Measurements from ENCODE around the gene GNGT1. TPM values are rescaled to one million over a fixed set of nuclear protein-coding genes. Genes with fewer than 3 reads are reported as not detected.
"Not testable (repeated sequence)": the region's sequence is repeated elsewhere in the genome, so short reads cannot be mapped to it uniquely, and the experiment has no call there.

GNGT1 gene
- total and polyA plus RNA-seq, 4 experiments from 2014 or later = not detected

- Histone ChIP-seq H3K27me3 (ENCODE audit: insufficient read depth, low read length) (peaks cover 4% of the 10 kb centered on the region), H3K9me3 (ENCODE audit: control insufficient read depth in 1 of 2, low read length in 2 of 2) (no peaks in the 10 kb centered on the region), H3K27ac (ENCODE audit: low read depth, low read length) (no peak overlapping the region), H3K4me1 (ENCODE audit: insufficient read depth, low read length) (no peaks in the 10 kb centered on the region), H3K36me3 (ENCODE audit: insufficient read depth, low read length) (no peaks in the 10 kb centered on the region), H3K4me3 (ENCODE audit: low read length in 2 of 2) (no peak overlapping the region)
- POLR2A ChIA-PET (ENCODE audit: partially characterized antibody) = no interaction called here
- CTCF ChIA-PET (ENCODE audit: partially characterized antibody) = no interaction called here
- DNase-seq = no peak
- Mint-ChIP-seq H3K4me1 (no peaks in the 10 kb centered on the region), H3K9me3 (no peaks in the 10 kb centered on the region), H3K27ac (no peak overlapping the region), H3K36me3 (no peaks in the 10 kb centered on the region), H3K27me3 (peaks cover 2 to 3% of the 10 kb centered on the region in 2 donors), H3K4me3 (no peak overlapping the region)
- intact Hi-C loops (cut with micrococcal nuclease) = no loop called here
Measured at GRCh38 chr7:93910076-93910994, 4.0 kb downstream of the GNGT1 start.

GRCh38 chr7:93911242-93911641, 4.9 kb downstream of the GNGT1 start:
- H3K4me1 Mint-ChIP-seq; H3K4me1 ChIP-seq (ENCODE audit: insufficient read depth, low read length); H3K4me3 ChIP-seq (ENCODE audit: low read length in 2 of 2); CTCF ChIA-PET (ENCODE audit: partially characterized antibody); POLR2A ChIA-PET (ENCODE audit: partially characterized antibody); H3K4me3 Mint-ChIP-seq; H3K9me3 Mint-ChIP-seq; DNase-seq; H3K27ac Mint-ChIP-seq; H3K36me3 ChIP-seq (ENCODE audit: insufficient read depth, low read length); H3K27me3 Mint-ChIP-seq; H3K36me3 Mint-ChIP-seq; H3K9me3 ChIP-seq (ENCODE audit: control insufficient read depth in 1 of 2, low read length in 2 of 2); H3K27me3 ChIP-seq (ENCODE audit: insufficient read depth, low read length); H3K27ac ChIP-seq (ENCODE audit: low read depth, low read length); intact Hi-C loops (cut with micrococcal nuclease): not testable (repeated sequence)

DNA sequence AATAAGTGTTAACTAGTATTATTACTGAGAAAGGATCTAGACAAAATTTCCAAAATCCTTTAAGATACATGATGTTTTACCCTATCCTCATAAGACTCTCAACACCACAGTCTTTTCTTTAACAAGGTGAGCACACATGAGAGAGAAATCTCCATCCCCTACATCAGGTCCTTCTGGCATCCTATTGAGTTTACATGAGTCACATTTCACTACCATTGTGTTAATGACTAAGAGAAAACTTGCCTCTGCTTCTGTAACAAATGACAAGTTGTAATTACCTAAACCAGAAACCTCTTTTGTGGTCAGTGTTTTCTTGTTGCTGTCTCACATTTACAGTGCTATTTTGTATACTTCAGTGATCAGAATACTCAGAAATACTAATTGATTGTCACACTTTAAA, 5.3 kb downstream of the GNGT1 start:
- H3K4me3 Mint-ChIP-seq; H3K27me3 ChIP-seq (ENCODE audit: insufficient read depth, low read length); H3K9me3 ChIP-seq (ENCODE audit: control insufficient read depth in 1 of 2, low read length in 2 of 2); DNase-seq; H3K27me3 Mint-ChIP-seq; intact Hi-C loops (cut with micrococcal nuclease); H3K27ac Mint-ChIP-seq; H3K36me3 ChIP-seq (ENCODE audit: insufficient read depth, low read length); H3K4me1 ChIP-seq (ENCODE audit: insufficient read depth, low read length); H3K27ac ChIP-seq (ENCODE audit: low read depth, low read length); CTCF ChIA-PET (ENCODE audit: partially characterized antibody); POLR2A ChIA-PET (ENCODE audit: partially characterized antibody); H3K4me1 Mint-ChIP-seq; H3K4me3 ChIP-seq (ENCODE audit: low read length in 2 of 2); H3K9me3 Mint-ChIP-seq; H3K36me3 Mint-ChIP-seq: not testable (repeated sequence)

DNA sequence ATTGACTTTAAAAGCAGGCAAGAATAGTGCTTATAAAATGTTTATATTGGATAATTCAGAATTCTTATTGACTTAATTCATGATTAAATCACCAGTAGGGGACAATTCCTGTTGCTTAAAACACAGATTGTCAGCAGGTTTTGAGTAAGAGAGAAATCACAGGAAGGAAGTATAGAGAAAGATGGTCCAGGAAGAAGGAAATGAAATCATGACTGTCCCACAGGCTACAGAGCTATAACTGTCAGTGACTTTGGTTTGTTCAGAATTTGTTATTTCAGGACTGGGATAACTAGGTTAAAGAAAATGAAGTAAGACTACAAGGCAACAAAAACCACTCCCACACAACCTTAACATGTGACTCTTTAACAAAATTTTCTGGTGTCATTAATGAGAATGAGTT, 6.8 kb downstream of the GNGT1 start:
- H3K4me3 Mint-ChIP-seq = no peak overlapping the region
- Histone ChIP-seq H3K36me3 (ENCODE audit: insufficient read depth, low read length) (no peaks in the 10 kb centered on the region), H3K27ac (ENCODE audit: low read depth, low read length) (no peak overlapping the region), H3K4me1 (ENCODE audit: insufficient read depth, low read length) (no peaks in the 10 kb centered on the region), H3K27me3 (ENCODE audit: insufficient read depth, low read length) (peaks cover 4% of the 10 kb centered on the region), H3K4me3 (ENCODE audit: low read length in 2 of 2) (no peak overlapping the region), H3K9me3 (ENCODE audit: control insufficient read depth in 1 of 2, low read length in 2 of 2) (no peaks in the 10 kb centered on the region)
- ChIA-PET POLR2A (ENCODE audit: partially characterized antibody) (no interaction called here), CTCF (ENCODE audit: partially characterized antibody) (no interaction called here)
- H3K4me1 Mint-ChIP-seq = no peaks in the 10 kb centered on the region
- no peaks in the 10 kb centered on the region for H3K36me3 Mint-ChIP-seq
- H3K27me3 Mint-ChIP-seq = peaks cover 1 to 2% of the 10 kb centered on the region in 2 donors
- no peak overlapping the region for H3K27ac Mint-ChIP-seq
- no peaks in the 10 kb centered on the region for H3K9me3 Mint-ChIP-seq
- intact Hi-C loops (cut with micrococcal nuclease) = no loop called here
- no peak for DNase-seq

DNA sequence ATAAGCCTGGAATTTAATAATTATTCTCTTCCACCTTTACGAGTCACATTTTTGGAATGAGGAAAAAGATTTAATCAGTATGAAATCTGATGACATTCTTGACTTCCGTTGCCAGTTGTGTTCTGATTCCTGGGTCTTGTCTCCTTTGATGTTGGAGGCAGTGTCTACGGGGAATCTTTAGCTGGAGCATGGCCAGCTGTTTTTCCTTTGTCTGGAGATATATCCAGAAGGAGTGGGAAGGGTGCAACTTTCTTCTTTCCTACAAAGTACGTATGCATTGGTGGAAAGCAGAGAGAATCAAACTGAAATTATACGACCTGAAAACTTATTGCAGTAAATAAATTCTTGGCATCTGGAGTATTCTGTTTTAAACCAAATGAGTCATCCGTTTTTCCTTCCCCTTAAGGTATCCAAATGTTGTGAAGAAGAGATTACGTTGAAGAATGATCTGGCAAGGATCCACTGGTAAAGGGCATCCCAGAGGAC, 8.3 kb downstream of the GNGT1 start:
- H3K4me1 Mint-ChIP-seq = no peaks in the 10 kb centered on the region
- POLR2A ChIA-PET (ENCODE audit: partially characterized antibody) = no interaction called here

GRCh38 chr7:93915206-93915842, 9.0 kb downstream of the GNGT1 start:
- H3K4me1 ChIP-seq (ENCODE audit: insufficient read depth, low read length); H3K4me1 Mint-ChIP-seq; H3K27ac Mint-ChIP-seq; H3K27me3 Mint-ChIP-seq; H3K9me3 ChIP-seq (ENCODE audit: control insufficient read depth in 1 of 2, low read length in 2 of 2); DNase-seq; H3K27ac ChIP-seq (ENCODE audit: low read depth, low read length); H3K36me3 ChIP-seq (ENCODE audit: insufficient read depth, low read length); H3K36me3 Mint-ChIP-seq; H3K9me3 Mint-ChIP-seq; POLR2A ChIA-PET (ENCODE audit: partially characterized antibody); CTCF ChIA-PET (ENCODE audit: partially characterized antibody); H3K4me3 Mint-ChIP-seq; intact Hi-C loops (cut with micrococcal nuclease); H3K4me3 ChIP-seq (ENCODE audit: low read length in 2 of 2); H3K27me3 ChIP-seq (ENCODE audit: insufficient read depth, low read length): not testable (repeated sequence)

More for the DNA sequence above, 8.3 kb downstream of the GNGT1 start:
- Histone ChIP-seq H3K9me3 (ENCODE audit: control insufficient read depth in 1 of 2, low read length in 2 of 2) (no peaks in the 10 kb centered on the region), H3K4me1 (ENCODE audit: insufficient read depth, low read length) (no peaks in the 10 kb centered on the region), H3K36me3 (ENCODE audit: insufficient read depth, low read length) (no peaks in the 10 kb centered on the region), H3K27ac (ENCODE audit: low read depth, low read length) (no peak overlapping the region), H3K27me3 (ENCODE audit: insufficient read depth, low read length) (peaks cover 4% of the 10 kb centered on the region), H3K4me3 (ENCODE audit: low read length in 2 of 2) (no peak overlapping the region)
- Mint-ChIP-seq H3K27me3 (peaks cover 1 to 2% of the 10 kb centered on the region in 2 donors), H3K4me3 (no peak overlapping the region), H3K9me3 (no peaks in the 10 kb centered on the region), H3K36me3 (no peaks in the 10 kb centered on the region), H3K27ac (no peak overlapping the region)
- CTCF ChIA-PET (ENCODE audit: partially characterized antibody) = no interaction called here
- no peak for DNase-seq
- intact Hi-C loops (cut with micrococcal nuclease) = no loop called here

DNA sequence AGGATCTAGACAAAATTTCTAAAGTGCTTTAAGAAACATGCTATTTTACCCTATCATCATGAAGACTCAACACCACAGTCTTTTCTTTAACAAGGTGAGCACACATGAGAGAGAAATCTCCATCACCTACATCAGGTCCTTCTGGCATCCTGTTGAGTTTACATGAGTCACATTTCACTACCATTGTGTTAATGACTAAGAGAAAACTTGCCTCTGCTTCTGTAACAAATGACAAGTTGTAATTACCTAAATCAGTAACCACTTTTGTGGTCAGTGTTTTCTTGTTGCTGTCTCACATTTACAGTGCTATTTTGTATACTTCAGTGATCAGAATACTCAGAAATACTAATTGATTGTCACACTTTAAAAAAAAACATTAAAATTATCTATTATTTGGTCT, 9.5 kb downstream of the GNGT1 start:
- H3K4me1 ChIP-seq (ENCODE audit: insufficient read depth, low read length); CTCF ChIA-PET (ENCODE audit: partially characterized antibody); POLR2A ChIA-PET (ENCODE audit: partially characterized antibody); H3K27ac ChIP-seq (ENCODE audit: low read depth, low read length); H3K4me3 ChIP-seq (ENCODE audit: low read length in 2 of 2); DNase-seq; H3K4me1 Mint-ChIP-seq; H3K27me3 Mint-ChIP-seq; H3K27ac Mint-ChIP-seq; H3K27me3 ChIP-seq (ENCODE audit: insufficient read depth, low read length); intact Hi-C loops (cut with micrococcal nuclease); H3K9me3 ChIP-seq (ENCODE audit: control insufficient read depth in 1 of 2, low read length in 2 of 2); H3K4me3 Mint-ChIP-seq; H3K36me3 ChIP-seq (ENCODE audit: insufficient read depth, low read length); H3K9me3 Mint-ChIP-seq; H3K36me3 Mint-ChIP-seq: not testable (repeated sequence)

All from CD4-positive, alpha-beta memory T cell (primary cell).